Measurements from ENCODE around the gene DNAJC15.

DNAJC15 gene

DNA sequence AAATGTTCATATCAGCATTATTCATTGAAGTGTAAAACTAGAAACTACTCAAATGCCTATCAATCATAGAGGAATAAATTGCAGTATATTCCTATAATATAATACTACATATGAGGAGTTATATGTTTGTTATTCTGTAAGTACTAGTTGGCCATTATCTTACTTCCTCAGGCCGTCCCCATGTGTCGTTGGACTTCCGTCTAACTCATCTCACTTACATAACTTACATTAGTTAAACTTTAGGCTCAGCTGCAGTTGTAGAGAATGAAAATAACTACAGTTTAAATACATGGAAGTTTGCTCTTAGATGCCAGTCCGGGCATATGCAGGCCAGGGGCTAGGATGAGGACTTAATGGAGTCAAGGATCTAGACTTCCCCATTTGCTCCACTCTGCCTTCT, 22.7 kb upstream of the DNAJC15 start:
- no peaks in the 10 kb centered on the region for H3K4me1 ChIP-seq (ENCODE audit: control insufficient read depth, insufficient read depth, low read length)
- no peak overlapping the region for H3K4me3 ChIP-seq (ENCODE audit: low read depth, low read length)
- POLR2A ChIA-PET = no interaction called here
- TF ChIP-seq ZNF623 (tag by site-specific recombination; IDR thresholded peaks at IDR 0.05) (no peak), ZFHX2 (tag by site-specific recombination; conservative IDR thresholded peaks at IDR 0.05) (no peak), TCF7L2 (IDR thresholded peaks at IDR 0.05; ENCODE audit: borderline replicate concordance, low read depth, low read length) (no peak), ZNF629 (tag by site-specific recombination; IDR thresholded peaks at IDR 0.05) (no peak), WT1 (tag by site-specific recombination; IDR thresholded peaks at IDR 0.05) (no peak), ZNF610 (tag by site-specific recombination; IDR thresholded peaks at IDR 0.05; ENCODE audit: borderline replicate concordance) (no peak), YY1 (tag by site-specific recombination; IDR thresholded peaks at IDR 0.05) (no peak), ZNF221 (tag by site-specific recombination; IDR thresholded peaks at IDR 0.05; ENCODE audit: borderline replicate concordance) (no peak), ZNF37A (tag by site-specific recombination; IDR thresholded peaks at IDR 0.05) (no peak), KLF10 (tag by site-specific recombination; IDR thresholded peaks at IDR 0.05) (no peak), ZNF140 (tag by site-specific recombination; IDR thresholded peaks at IDR 0.05) (no peak), ZBTB20 (tag by site-specific recombination; IDR thresholded peaks at IDR 0.05) (no peak), ZNF621 (tag by site-specific recombination; IDR thresholded peaks at IDR 0.05) (no peak), ZNF76 (tag by site-specific recombination; IDR thresholded peaks at IDR 0.05; ENCODE audit: borderline replicate concordance, low read depth) (no peak), ZSCAN16 (tag by site-specific recombination; IDR thresholded peaks at IDR 0.05) (no peak), ZNF530 (tag by site-specific recombination; IDR thresholded peaks at IDR 0.05; ENCODE audit: low read depth) (no peak)
- TF ChIP-seq, protein P1, sequence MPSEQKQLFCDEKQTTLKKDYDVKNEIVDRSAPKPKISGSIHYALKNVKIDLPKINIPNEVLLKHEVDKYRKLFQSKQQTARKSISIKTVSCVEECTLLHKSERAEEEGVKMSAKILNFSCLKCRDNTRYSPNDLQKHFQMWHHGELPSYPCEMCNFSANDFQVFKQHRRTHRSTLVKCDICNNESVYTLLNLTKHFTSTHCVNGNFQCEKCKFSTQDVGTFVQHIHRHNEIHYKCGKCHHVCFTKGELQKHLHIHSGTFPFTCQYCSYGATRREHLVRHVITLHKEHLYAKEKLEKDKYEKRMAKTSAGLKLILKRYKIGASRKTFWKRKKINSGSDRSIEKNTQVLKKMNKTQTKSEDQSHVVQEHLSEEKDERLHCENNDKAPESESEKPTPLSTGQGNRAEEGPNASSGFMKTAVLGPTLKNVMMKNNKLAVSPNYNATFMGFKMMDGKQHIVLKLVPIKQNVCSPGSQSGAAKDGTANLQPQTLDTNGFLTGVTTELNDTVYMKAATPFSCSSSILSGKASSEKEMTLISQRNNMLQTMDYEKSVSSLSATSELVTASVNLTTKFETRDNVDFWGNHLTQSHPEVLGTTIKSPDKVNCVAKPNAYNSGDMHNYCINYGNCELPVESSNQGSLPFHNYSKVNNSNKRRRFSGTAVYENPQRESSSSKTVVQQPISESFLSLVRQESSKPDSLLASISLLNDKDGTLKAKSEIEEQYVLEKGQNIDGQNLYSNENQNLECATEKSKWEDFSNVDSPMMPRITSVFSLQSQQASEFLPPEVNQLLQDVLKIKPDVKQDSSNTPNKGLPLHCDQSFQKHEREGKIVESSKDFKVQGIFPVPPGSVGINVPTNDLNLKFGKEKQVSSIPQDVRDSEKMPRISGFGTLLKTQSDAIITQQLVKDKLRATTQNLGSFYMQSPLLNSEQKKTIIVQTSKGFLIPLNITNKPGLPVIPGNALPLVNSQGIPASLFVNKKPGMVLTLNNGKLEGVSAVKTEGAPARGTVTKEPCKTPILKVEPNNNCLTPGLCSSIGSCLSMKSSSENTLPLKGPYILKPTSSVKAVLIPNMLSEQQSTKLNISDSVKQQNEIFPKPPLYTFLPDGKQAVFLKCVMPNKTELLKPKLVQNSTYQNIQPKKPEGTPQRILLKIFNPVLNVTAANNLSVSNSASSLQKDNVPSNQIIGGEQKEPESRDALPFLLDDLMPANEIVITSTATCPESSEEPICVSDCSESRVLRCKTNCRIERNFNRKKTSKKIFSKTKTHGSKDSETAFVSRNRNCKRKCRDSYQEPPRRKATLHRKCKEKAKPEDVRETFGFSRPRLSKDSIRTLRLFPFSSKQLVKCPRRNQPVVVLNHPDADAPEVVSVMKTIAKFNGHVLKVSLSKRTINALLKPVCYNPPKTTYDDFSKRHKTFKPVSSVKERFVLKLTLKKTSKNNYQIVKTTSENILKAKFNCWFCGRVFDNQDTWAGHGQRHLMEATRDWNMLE (tag by site-specific recombination; conservative IDR thresholded peaks at IDR 0.05; ENCODE audit: low read depth) = no peak
- TF ChIP-seq, protein P2, sequence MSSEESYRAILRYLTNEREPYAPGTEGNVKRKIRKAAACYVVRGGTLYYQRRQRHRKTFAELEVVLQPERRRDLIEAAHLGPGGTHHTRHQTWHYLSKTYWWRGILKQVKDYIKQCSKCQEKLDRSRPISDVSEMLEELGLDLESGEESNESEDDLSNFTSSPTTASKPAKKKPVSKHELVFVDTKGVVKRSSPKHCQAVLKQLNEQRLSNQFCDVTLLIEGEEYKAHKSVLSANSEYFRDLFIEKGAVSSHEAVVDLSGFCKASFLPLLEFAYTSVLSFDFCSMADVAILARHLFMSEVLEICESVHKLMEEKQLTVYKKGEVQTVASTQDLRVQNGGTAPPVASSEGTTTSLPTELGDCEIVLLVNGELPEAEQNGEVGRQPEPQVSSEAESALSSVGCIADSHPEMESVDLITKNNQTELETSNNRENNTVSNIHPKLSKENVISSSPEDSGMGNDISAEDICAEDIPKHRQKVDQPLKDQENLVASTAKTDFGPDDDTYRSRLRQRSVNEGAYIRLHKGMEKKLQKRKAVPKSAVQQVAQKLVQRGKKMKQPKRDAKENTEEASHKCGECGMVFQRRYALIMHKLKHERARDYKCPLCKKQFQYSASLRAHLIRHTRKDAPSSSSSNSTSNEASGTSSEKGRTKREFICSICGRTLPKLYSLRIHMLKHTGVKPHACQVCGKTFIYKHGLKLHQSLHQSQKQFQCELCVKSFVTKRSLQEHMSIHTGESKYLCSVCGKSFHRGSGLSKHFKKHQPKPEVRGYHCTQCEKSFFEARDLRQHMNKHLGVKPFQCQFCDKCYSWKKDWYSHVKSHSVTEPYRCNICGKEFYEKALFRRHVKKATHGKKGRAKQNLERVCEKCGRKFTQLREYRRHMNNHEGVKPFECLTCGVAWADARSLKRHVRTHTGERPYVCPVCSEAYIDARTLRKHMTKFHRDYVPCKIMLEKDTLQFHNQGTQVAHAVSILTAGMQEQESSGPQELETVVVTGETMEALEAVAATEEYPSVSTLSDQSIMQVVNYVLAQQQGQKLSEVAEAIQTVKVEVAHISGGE (tag by site-specific recombination; conservative IDR thresholded peaks at IDR 0.05; ENCODE audit: low read depth) = no peak
- TF ChIP-seq, protein P3, sequence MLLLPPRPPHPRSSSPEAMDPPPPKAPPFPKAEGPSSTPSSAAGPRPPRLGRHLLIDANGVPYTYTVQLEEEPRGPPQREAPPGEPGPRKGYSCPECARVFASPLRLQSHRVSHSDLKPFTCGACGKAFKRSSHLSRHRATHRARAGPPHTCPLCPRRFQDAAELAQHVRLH (tag by site-specific recombination; IDR thresholded peaks at IDR 0.05) = no peak
- TF ChIP-seq, protein P4, sequence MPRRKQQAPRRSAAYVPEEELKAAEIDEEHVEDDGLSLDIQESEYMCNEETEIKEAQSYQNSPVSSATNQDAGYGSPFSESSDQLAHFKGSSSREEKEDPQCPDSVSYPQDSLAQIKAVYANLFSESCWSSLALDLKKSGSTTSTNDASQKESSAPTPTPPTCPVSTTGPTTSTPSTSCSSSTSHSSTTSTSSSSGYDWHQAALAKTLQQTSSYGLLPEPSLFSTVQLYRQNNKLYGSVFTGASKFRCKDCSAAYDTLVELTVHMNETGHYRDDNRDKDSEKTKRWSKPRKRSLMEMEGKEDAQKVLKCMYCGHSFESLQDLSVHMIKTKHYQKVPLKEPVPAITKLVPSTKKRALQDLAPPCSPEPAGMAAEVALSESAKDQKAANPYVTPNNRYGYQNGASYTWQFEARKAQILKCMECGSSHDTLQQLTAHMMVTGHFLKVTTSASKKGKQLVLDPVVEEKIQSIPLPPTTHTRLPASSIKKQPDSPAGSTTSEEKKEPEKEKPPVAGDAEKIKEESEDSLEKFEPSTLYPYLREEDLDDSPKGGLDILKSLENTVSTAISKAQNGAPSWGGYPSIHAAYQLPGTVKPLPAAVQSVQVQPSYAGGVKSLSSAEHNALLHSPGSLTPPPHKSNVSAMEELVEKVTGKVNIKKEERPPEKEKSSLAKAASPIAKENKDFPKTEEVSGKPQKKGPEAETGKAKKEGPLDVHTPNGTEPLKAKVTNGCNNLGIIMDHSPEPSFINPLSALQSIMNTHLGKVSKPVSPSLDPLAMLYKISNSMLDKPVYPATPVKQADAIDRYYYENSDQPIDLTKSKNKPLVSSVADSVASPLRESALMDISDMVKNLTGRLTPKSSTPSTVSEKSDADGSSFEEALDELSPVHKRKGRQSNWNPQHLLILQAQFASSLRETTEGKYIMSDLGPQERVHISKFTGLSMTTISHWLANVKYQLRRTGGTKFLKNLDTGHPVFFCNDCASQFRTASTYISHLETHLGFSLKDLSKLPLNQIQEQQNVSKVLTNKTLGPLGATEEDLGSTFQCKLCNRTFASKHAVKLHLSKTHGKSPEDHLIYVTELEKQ (tag by site-specific recombination; IDR thresholded peaks at IDR 0.05; ENCODE audit: borderline replicate concordance) = no peak
- H3K9me3 ChIP-seq (ENCODE audit: control insufficient read depth, insufficient read depth, low read depth, low read length) = no peaks in the 10 kb centered on the region
- CTCF ChIA-PET = no interaction called here
- no peaks in the 10 kb centered on the region for H3K36me3 ChIP-seq (ENCODE audit: control insufficient read depth in 2 of 2, insufficient read depth in 1 of 2, low read length in 2 of 2)
- no peak overlapping the region for H3K27ac ChIP-seq (ENCODE audit: extremely low read depth, low read depth, low read length)

Data from HEK293 (cell line).